OCI-LY3 (cell line): ENCODE data around the gene TMEM18.

Source experiments
- H2AFZ ChIP-seq: fragments of 200-600, 300-600 bp; shearing (Covaris generic); 2 replicates; pipeline ENCODE4 v1.6.0; 2014; ENCODE audit warnings: antibody characterized with exemption, low read depth, low read length
- H3K27ac ChIP-seq: fragments of 200-600, 300-600 bp; sonication (generic); 2 replicates; pipeline ENCODE4 v1.5.1; 2014; ENCODE audit warnings: mild to moderate bottlenecking, low read length, moderate library complexity, mixed read lengths
- H3K27me3 ChIP-seq: fragments of 200-600, 300-600 bp; sonication (generic); 2 replicates; pipeline ENCODE4 v1.6.1; 2014; ENCODE audit warnings: low read depth, low read length, mixed read lengths
- H3K36me3 ChIP-seq: fragments of 200-600, 300-600 bp; sonication (generic); replicated peaks from 2 replicates; pipeline ENCODE3; 2014; ENCODE audit warnings: low read depth, low read length, mixed read lengths
- H3K4me1 ChIP-seq: fragments of 300-600, 200-600 bp; sonication (generic); 2 replicates; pipeline ENCODE4 v1.6.1; 2014; ENCODE audit warnings: low read length, mixed read lengths
- H3K4me2 ChIP-seq: fragments of 200-600, 300-600 bp; sonication (generic); 2 replicates; pipeline ENCODE4 v1.6.1; 2014; ENCODE audit warnings: low read length, mixed read lengths
- H3K4me3 ChIP-seq: fragments of 300-600, 200-600 bp; sonication (generic); 2 replicates; pipeline ENCODE4 v1.5.1; 2014; ENCODE audit warnings: antibody characterized with exemption, mild to moderate bottlenecking, low read length, moderate library complexity
- H3K79me2 ChIP-seq: fragments of 300-600, 200-600 bp; shearing (Covaris generic); 2 replicates; pipeline ENCODE4 v1.6.1; 2014; ENCODE audit warnings: mild to moderate bottlenecking, low read length, mixed read lengths
- H3K9ac ChIP-seq: fragments of 300-600, 200-600 bp; shearing (Covaris generic); 2 replicates; pipeline ENCODE4 v1.6.0; 2014; ENCODE audit warnings: mild to moderate bottlenecking, low read length, moderate library complexity
- H3K9me3 ChIP-seq: fragments of 200-600, 300-600 bp; shearing (Covaris generic); 2 replicates; pipeline ENCODE4 v1.6.1; 2014; ENCODE audit warnings: low read length, mixed read lengths; ENCODE audit not compliant: insufficient read depth
- H4K20me1 ChIP-seq: fragments of 200-600, 300-600 bp; sonication (generic); 2 replicates; pipeline ENCODE4 v1.6.1; 2016; ENCODE audit warnings: low read length, mixed read lengths; ENCODE audit not compliant: insufficient read depth
- EZH2phosphoT487 ChIP-seq: fragments of 200-600 bp; shearing (Covaris generic); IDR thresholded peaks from 2 replicates; pipeline ENCODE4 v1.6.1; 2018; ENCODE audit warnings: antibody characterized with exemption, mixed run types, low read depth
- TF ChIP-seq, protein P1 (sequence below): fragments of 200-600, 300-600 bp; sonication (generic); IDR thresholded peaks from 2 replicates; pipeline ENCODE4 v1.5.1; 2014; ENCODE audit warnings: antibody characterized with exemption, low read length, low read depth

The TMEM18 gene

DNA sequence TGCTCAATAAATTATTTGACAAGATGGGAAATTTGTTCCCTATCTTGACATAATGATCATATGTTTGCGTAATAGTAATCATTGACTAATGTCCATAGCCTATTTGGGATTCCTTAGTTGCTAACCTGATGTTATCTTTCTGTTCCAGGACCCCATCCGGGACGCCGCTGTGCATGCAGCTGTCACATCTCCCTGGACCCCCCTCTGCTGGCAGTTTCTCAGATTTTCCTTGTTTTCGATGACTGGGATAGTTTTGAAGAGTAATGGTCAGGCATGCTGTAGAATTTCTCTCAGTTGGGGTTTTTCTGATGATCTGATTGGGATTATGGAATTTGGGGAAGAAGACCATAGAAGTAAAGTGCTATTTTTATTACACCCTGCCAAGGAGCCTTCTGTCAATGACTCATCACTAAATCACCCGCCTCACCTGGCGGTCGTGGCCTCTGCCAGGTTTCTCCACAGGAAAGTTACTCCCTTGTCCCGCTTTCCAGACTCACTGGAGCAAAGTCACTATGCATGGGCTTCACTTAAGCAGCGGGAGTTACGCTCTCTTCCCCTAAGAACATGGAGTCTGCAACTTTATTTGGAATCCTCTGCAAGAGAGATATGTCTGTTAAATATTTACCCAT is 19.9 kb upstream of the TMEM18 start:
- Histone ChIP-seq H3K4me3 (peak overlapping the region; percentile 21; the same call in 1 of the 2 replicates), H3K79me2 (no peaks in the 10 kb centered on the region), H3K9ac (peak overlapping the region; percentile 12; the same call in 1 of the 2 replicates), H3K4me1 (peaks cover 19% of the 10 kb centered on the region), H3K4me2 (peak overlapping the region; percentile 59), H3K27me3 (no peaks in the 10 kb centered on the region), H2AFZ (peak overlapping the region; percentile 15), H3K9me3 (peaks cover 11% of the 10 kb centered on the region; the same call in 1 of the 2 replicates), H3K27ac (0 out of 2 replicates have a peak overlapping the region, but pooled peaks have one; percentile 3), H3K36me3 (peaks cover 2% of the 10 kb centered on the region), H4K20me1 (no peaks in the 10 kb centered on the region)
- no peak for TF ChIP-seq EZH2phosphoT487
- TF ChIP-seq, protein P1, sequence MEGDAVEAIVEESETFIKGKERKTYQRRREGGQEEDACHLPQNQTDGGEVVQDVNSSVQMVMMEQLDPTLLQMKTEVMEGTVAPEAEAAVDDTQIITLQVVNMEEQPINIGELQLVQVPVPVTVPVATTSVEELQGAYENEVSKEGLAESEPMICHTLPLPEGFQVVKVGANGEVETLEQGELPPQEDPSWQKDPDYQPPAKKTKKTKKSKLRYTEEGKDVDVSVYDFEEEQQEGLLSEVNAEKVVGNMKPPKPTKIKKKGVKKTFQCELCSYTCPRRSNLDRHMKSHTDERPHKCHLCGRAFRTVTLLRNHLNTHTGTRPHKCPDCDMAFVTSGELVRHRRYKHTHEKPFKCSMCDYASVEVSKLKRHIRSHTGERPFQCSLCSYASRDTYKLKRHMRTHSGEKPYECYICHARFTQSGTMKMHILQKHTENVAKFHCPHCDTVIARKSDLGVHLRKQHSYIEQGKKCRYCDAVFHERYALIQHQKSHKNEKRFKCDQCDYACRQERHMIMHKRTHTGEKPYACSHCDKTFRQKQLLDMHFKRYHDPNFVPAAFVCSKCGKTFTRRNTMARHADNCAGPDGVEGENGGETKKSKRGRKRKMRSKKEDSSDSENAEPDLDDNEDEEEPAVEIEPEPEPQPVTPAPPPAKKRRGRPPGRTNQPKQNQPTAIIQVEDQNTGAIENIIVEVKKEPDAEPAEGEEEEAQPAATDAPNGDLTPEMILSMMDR: no peak

DNA sequence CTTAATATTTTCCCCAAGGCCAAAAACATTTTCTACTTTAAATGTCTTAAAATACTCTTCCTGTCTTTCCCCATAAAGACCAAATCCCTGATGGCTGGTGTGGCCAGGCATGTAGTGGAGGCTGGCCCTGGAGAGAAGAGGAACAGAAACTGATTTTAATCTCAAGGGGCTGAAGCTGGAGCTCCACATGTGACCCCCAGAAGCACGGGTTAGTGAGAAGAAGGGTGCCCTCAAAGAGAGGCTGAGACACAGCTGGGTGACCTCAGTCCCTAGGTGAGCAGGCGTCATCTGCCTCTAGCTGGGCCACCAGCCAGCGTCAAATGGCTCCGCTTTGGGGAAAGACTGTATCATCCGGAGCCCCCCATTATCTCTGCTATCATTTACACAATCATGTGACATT is 19.3 kb upstream of the TMEM18 start:
- Histone ChIP-seq H3K9ac (peak overlapping the region; percentile 12; the same call in 1 of the 2 replicates), H3K4me2 (peak overlapping the region; percentile 59), H3K79me2 (no peaks in the 10 kb centered on the region), H4K20me1 (no peaks in the 10 kb centered on the region), H3K4me1 (peaks cover 19% of the 10 kb centered on the region), H3K36me3 (peaks cover 2% of the 10 kb centered on the region), H3K27me3 (no peaks in the 10 kb centered on the region), H3K4me3 (peak overlapping the region; percentile 21; the same call in 1 of the 2 replicates), H3K9me3 (peaks cover 11% of the 10 kb centered on the region; the same call in 1 of the 2 replicates), H3K27ac (0 out of 2 replicates have a peak overlapping the region, but pooled peaks have one; percentile 3), H2AFZ (peak overlapping the region; percentile 51; the same call in 1 of the 2 replicates)
- TF ChIP-seq EZH2phosphoT487: no peak
- TF ChIP-seq, protein P1: no peak

DNA sequence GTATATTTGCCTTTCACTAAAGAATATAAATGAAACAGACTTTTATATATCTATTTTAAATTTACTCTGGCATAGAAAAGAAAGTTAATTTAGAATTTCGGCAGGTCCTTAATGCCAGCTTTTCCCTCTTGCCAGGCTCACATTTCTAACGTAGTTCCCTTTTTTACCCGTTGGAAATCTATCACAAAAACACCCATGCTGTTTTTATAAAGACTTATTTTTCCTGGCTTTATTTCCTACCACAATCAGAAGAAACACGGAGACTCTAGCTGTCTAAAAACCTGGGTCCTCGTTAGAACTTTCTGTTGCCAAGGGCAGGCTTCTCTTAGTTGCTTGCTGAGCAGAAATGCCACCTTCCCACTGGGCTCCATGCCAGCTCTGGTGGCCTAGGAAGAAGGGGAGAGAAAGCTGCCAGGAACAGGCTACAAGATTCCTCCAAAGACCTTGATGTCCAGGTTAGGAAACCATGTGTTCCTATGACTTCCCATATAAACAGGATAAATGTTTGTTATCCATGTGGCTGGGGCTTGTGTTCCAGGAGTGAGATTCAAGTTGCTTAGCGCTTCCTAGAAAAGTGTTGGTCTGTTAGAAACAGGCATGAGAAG is 17.8 kb upstream of the TMEM18 start:
- TF ChIP-seq EZH2phosphoT487: no peak
- TF ChIP-seq, protein P1: no peak
- H3K4me2 ChIP-seq: no peak overlapping the region
- no peak overlapping the region for H3K27ac ChIP-seq
- H2AFZ ChIP-seq: no peak overlapping the region
- H4K20me1 ChIP-seq: no peaks in the 10 kb centered on the region
- peaks cover 11% of the 10 kb centered on the region; the same call in 1 of the 2 replicates for H3K9me3 ChIP-seq
- no peaks in the 10 kb centered on the region for H3K27me3 ChIP-seq
- H3K9ac ChIP-seq: no peak overlapping the region
- H3K79me2 ChIP-seq: no peaks in the 10 kb centered on the region
- no peak overlapping the region for H3K4me3 ChIP-seq
- H3K36me3 ChIP-seq: peaks cover 2% of the 10 kb centered on the region
- peaks cover 19% of the 10 kb centered on the region for H3K4me1 ChIP-seq

DNA sequence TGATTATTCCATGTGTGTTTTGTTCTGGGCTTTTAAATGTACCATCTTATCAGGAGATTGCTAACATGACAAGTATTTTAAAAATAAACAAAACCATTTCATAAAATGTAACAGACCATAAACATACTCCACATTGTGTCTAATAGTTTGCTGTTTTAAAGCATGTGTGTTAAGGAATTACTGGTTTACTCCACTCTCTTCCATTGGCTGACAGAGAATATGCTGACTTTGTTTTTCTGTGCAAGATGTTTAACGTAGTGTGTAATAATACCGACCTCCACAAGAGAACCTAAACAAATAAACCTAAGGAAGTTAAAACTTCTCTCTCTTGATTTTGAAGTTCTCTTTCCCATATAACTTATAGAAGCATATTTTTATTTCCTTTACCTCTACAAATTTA is 17.0 kb upstream of the TMEM18 start:
- Histone ChIP-seq H3K9ac (no peak overlapping the region), H3K79me2 (no peaks in the 10 kb centered on the region), H3K36me3 (no peaks in the 10 kb centered on the region), H3K4me3 (no peak overlapping the region), H3K4me1 (peaks cover 19% of the 10 kb centered on the region), H4K20me1 (no peaks in the 10 kb centered on the region), H3K27ac (no peak overlapping the region), H3K27me3 (no peaks in the 10 kb centered on the region), H3K4me2 (no peak overlapping the region), H3K9me3 (0 out of 2 replicates have a peak, but pooled peaks cover 3% of the 10 kb centered on the region), H2AFZ (no peak overlapping the region)
- TF ChIP-seq, protein P1: no peak
- TF ChIP-seq EZH2phosphoT487: no peak
